Esophagus muscularis mucosa (tissue), 2 donors: ENCODE results near the gene MAL.

Source experiments
- POLR2A ChIP-seq: fragments of 450-650 bp; IDR thresholded peaks from one replicate; pipeline ENCODE4 v1.6.1; 2017; ENCODE audit warnings: antibody characterized with exemption, moderate library complexity, mild to moderate bottlenecking, low read depth
- POLR2AphosphoS5 ChIP-seq, 2 donors: sonication (generic); formaldehyde crosslinking; IDR thresholded peaks; one replicate each; pipeline ENCODE4 v1.6.1; 2017; ENCODE audit warnings: antibody characterized with exemption in 2 of 2

- TF ChIP-seq POLR2AphosphoS5 (IDR thresholded peaks at IDR 0.05), result no peak
- TF ChIP-seq POLR2A, result no peak
Measured at GRCh38 chr2:94992360-94992759, 33.1 kb upstream of the MAL start.
